ENCODE data around the gene SLC37A1. TPM values are rescaled to one million over a fixed set of nuclear protein-coding genes. Genes with fewer than 3 reads are reported as not detected.
A peak's percentile ranks its signal among the peaks of the same experiment; 100 is the strongest.

The SLC37A1 gene
- total and polyA plus RNA-seq, 9 of the 15 experiments (the other 6 are each of a cell fraction or from before 2014, with no cell fraction given), result 0.06 to 3.4 (median 0.40) TPM

DNA sequence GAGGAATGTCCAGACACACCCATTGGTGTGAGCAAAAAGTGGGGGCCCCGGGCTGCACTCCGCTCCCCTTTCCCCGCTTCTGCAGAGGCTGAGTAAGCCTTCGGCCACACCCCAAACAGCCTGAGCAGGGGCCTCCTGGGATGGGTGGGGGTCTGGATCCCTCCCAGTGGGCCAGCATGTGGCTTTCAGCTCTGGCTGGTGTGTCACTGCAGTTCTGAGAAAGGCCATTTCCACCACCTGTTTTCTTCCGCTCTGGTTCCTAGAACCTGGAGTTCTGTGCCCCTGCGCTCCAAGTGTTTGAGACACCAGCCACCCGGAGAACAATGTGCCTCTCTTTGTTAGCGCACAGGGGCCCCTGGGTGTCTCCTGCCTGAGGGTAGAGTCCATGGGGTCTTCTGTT, 30.9 kb downstream of the SLC37A1 start (continued):
- TF ChIP-seq ZNF311 (CRISPR knock-in tag; IDR thresholded peaks at IDR 0.05) (peak; percentile 7; the same call in 1 of the 2 replicates), ARID1B (IDR thresholded peaks at IDR 0.05) (peak; percentile 60), ZNF124 (CRISPR knock-in tag; IDR thresholded peaks at IDR 0.05) (no peak), HNRNPH1 (optimal IDR thresholded peaks at IDR 0.05; ENCODE audit: low read depth, low read length) (no peak), NR2C1 (IDR thresholded peaks at IDR 0.05) (no peak), NR2C1 (tag; IDR thresholded peaks at IDR 0.05) (no peak), ZNF785 (CRISPR knock-in tag; IDR thresholded peaks at IDR 0.05) (no peak), TCF3 (CRISPR knock-in tag; IDR thresholded peaks at IDR 0.05) (peak; percentile 20; the same call in 1 of the 2 replicates), MAFG (tag; conservative IDR thresholded peaks at IDR 0.05) (no peak), NR2F6 (CRISPR knock-in tag; IDR thresholded peaks at IDR 0.05) (no peak), KDM5B (IDR thresholded peaks at IDR 0.05; ENCODE audit: insufficient replicate concordance, low read depth, low read length) (peak; percentile 45), FOSL1 (tag; conservative IDR thresholded peaks at IDR 0.05) (0 out of 2 replicates have a peak, but pooled peaks have one; percentile 5), FOXM1 (IDR thresholded peaks at IDR 0.05; ENCODE audit: low read depth) (no peak), FOXM1 (CRISPR knock-in tag; IDR thresholded peaks at IDR 0.05; ENCODE audit: low read depth) (no peak), TBP (optimal IDR thresholded peaks at IDR 0.05; ENCODE audit: low read depth, low read length) (peak; percentile 14), HLTF (IDR thresholded peaks at IDR 0.05) (no peak), ZBTB7A (IDR thresholded peaks at IDR 0.05; ENCODE audit: borderline replicate concordance, control insufficient read depth, low read depth, low read length) (peak; percentile 87; the same call in 1 of the 2 replicates), CBFA2T3 (IDR thresholded peaks at IDR 0.05) (peak; percentile 21; the same call in 1 of the 2 replicates), MIER1 (IDR thresholded peaks at IDR 0.05; ENCODE audit: low read depth) (no peak), MYC (IDR thresholded peaks at IDR 0.05; ENCODE audit: low read depth, low read length) (peak; percentile 70), MYC (CRISPR knock-in tag; IDR thresholded peaks at IDR 0.05; ENCODE audit: borderline replicate concordance, low read depth) (0 out of 2 replicates have a peak, but pooled peaks have one; percentile 2), CCNT2 (IDR thresholded peaks at IDR 0.05; ENCODE audit: borderline replicate concordance, extremely low read depth, insufficient read length, low read depth, low read length) (no peak)
- TF ChIP-seq, protein P1, sequence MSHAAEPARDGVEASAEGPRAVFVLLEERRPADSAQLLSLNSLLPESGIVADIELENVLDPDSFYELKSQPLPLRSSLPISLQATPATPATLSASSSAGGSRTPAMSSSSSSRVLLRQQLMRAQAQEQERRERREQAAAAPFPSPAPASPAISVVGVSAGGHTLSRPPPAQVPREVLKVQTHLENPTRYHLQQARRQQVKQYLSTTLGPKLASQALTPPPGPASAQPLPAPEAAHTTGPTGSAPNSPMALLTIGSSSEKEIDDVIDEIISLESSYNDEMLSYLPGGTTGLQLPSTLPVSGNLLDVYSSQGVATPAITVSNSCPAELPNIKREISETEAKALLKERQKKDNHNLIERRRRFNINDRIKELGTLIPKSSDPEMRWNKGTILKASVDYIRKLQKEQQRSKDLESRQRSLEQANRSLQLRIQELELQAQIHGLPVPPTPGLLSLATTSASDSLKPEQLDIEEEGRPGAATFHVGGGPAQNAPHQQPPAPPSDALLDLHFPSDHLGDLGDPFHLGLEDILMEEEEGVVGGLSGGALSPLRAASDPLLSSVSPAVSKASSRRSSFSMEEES (CRISPR knock-in tag; IDR thresholded peaks at IDR 0.05), result no peak
- TF ChIP-seq, protein P2, sequence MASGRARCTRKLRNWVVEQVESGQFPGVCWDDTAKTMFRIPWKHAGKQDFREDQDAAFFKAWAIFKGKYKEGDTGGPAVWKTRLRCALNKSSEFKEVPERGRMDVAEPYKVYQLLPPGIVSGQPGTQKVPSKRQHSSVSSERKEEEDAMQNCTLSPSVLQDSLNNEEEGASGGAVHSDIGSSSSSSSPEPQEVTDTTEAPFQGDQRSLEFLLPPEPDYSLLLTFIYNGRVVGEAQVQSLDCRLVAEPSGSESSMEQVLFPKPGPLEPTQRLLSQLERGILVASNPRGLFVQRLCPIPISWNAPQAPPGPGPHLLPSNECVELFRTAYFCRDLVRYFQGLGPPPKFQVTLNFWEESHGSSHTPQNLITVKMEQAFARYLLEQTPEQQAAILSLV (tag; IDR thresholded peaks at IDR 0.05), result no peak
- TF ChIP-seq, protein P3, sequence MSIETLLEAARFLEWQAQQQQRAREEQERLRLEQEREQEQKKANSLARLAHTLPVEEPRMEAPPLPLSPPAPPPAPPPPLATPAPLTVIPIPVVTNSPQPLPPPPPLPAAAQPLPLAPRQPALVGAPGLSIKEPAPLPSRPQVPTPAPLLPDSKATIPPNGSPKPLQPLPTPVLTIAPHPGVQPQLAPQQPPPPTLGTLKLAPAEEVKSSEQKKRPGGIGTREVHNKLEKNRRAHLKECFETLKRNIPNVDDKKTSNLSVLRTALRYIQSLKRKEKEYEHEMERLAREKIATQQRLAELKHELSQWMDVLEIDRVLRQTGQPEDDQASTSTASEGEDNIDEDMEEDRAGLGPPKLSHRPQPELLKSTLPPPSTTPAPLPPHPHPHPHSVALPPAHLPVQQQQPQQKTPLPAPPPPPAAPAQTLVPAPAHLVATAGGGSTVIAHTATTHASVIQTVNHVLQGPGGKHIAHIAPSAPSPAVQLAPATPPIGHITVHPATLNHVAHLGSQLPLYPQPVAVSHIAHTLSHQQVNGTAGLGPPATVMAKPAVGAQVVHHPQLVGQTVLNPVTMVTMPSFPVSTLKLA (conservative IDR thresholded peaks at IDR 0.05), result peak; percentile 33 to 65; a peak in 2 of 4 replicates
- TF ChIP-seq, protein P4, sequence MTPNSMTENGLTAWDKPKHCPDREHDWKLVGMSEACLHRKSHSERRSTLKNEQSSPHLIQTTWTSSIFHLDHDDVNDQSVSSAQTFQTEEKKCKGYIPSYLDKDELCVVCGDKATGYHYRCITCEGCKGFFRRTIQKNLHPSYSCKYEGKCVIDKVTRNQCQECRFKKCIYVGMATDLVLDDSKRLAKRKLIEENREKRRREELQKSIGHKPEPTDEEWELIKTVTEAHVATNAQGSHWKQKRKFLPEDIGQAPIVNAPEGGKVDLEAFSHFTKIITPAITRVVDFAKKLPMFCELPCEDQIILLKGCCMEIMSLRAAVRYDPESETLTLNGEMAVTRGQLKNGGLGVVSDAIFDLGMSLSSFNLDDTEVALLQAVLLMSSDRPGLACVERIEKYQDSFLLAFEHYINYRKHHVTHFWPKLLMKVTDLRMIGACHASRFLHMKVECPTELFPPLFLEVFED (CRISPR knock-in tag; conservative IDR thresholded peaks at IDR 0.05), result no peak

All from K562 (cell line).